GM21619 (cell line): ENCODE measurements around the gene LMO2.

Source experiments
- ATAC-seq: cut with Tn5 transposase; IDR thresholded peaks from one replicate; pipeline ENCODE4 v1.9.1; 2021; ENCODE audit not compliant: unreplicated experiment

LMO2 gene

GRCh38 chr11:33889821-33890378, 2.0 kb downstream of the LMO2 start:
- no peak for ATAC-seq

GRCh38 chr11:33889296-33889695, 2.6 kb downstream of the LMO2 start:
- no peak for ATAC-seq

GRCh38 chr11:33887886-33888285, 4.0 kb downstream of the LMO2 start:
- no peak for ATAC-seq

DNA sequence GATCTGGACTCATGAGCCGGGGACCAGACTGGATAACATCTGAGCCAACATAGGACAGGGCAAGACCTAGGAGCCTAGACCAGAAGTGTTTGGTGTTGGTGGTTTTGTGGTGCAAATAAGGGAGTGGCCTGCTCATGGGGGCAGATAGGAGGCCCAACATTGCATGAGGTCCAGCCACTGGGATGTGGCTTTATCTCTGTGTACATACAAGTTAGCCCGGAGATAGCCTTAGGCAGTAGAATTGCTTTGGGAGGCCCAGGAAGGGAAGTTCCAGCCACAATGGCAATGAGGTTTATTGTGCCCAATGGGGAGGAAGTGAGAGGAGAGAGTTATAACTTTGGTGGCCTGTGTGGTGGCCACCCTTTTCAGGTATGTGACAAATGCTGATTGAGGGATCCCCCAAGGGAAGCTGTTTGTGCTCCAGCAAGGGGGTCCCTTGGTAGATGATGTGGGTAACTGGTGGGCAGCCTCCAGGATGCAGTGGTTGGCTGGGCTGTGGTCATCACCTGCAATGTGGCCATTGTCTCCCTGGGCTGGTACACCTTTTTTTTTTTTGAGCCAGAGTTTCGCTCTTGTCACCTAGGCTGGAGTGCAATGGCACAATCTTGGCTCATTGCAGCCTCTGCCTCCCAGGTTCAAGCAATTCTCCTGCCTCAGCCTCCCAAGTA, 6.4 kb downstream of the LMO2 start:
- no peak for ATAC-seq

DNA sequence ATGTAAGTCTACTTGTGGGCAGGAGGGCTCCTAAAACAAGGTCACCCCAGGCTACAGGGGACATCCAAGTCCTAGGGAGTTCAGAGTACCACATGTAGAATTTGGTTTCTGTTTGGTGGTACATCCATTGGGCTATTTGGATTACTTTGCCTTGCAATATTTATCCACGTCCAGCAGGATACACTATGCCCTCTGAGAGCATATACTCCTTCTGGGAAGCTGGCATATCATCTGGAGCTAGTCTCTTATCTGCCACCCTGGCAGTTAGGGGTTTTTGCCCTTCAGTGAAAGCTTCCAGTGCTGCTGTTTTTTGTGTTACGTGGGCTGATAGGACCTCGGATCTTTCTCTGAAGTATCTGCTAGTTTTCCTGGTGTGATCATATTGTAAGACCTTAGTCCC, 7.3 kb downstream of the LMO2 start:
- ATAC-seq, result no peak

GRCh38 chr11:33884035-33884434, 7.8 kb downstream of the LMO2 start:
- no peak for ATAC-seq

DNA sequence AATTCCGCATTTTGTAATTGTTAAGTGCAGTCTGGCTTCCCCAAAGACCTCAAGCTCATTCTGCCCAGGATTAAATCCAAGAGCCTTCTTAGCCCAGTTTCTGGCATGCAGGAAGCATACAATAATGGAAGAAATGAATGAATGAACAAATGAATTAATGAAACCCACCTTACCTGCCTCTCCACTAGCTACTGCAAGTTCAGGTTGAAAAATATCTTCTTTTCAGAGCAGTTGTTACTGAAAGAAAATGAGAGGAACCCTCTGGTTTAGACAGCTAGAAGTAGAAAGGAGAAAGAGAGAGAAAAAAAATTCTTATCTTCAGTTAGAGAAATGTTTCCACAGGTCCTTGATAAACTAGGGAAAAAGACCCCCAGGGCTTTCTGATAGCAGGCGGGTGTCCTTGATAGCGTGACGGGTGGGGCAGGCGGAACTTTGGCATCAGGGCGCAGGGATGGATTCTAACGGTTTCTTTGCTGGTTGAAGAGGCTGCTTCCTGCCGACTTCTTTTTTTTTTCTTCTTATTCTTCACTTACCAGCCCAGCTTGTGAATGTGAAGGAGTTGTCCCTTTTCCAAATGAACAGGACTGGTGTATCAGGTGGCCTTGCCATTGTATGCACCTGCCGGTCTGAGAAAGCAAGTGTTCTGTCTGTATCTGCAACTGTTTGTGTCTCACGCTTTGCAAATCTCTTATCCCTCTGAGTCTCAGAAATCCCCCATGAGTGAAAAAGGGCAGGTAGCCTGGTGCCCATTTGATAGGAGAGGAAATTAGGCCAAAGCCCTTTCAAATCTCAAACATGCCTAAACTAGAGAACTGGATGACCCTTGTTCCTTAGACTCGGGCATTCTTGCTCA, 10.0 kb downstream of the LMO2 start:
- ATAC-seq, result no peak

- ATAC-seq, result no peak
Measured at GRCh38 chr11:33880979-33881378, 10.9 kb downstream of the LMO2 start.

DNA sequence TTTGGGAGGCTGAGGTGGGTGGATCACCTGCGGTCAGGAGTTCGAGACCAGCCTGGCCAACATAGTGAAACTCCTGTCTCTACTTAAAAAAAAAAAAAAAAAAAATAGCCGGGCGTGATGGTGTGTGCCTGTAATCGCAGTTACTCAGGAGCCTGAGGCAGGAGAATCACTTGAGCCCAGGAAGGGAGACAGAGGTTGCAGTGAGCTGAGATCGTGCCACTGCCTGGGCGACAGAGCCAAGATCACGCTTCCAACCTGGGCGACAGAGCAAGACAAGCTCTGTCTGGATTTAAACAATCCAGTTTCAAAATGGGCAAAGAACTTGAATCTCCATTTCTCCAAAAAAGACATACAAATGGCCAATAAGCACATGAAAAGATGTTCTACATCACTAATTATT, 12.5 kb downstream of the LMO2 start:
- ATAC-seq, result no peak

- no peak for ATAC-seq
Measured at GRCh38 chr11:33877038-33877437, 14.8 kb downstream of the LMO2 start.

DNA sequence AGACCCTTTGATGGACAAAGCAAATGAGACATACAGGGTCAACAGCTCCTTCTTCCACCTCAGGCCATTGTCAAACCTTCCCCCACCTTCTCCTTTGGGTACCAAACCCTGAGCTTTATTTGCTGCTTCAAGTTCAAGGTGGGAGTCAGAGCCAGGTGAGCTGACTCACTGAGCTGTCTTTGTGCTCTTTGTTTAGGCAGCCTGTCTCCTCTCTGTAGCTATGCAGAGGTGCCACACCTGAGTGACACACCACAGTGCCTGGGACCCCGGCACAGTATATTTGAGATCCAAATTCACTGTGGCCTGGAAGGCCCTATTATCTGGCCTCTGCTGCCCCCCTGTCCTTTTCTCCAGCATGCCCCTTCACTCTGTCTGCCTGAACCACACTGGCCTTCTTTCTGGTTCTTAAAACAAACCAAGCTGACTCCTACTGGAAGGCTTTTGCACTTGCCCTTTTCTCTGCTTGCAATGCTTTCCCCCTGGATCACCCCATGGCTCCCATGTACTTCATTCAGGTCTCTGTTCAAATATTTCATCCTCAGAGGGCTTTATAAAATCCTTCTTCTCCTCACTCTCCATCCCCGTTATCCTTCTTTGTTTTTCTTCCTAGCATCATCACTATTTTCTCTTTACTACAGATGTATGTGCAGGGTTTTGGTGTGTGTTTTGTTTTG, 16.1 kb downstream of the LMO2 start:
- ATAC-seq, result no peak

DNA sequence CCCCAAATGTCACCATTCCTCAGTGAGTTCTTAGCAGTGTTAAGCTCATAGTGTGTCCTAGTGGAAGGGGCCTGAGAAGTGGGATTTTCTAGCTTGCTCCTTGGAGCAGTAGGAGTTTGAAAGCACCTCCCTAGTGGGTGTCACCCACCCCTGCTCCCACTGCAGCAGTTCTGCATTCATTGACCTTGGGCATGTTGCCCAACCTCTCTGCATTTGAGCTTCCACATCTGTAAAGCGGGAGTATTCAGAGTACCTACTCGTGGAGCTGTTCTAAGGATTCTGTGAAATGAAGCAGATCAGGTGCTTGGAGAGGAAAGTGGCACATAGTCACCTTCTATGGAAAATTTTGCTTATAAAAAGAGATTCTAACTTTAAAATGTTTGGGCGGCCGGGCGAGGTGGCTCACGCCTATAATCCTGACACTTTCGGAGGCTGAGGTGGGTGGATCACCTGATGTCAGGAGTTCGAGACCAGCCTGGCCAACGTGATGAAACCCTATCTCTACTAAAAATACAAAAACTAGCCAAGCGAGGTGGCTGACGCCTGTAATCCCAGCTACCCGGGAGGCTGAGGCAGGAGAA, 16.9 kb downstream of the LMO2 start:
- no peak for ATAC-seq

DNA sequence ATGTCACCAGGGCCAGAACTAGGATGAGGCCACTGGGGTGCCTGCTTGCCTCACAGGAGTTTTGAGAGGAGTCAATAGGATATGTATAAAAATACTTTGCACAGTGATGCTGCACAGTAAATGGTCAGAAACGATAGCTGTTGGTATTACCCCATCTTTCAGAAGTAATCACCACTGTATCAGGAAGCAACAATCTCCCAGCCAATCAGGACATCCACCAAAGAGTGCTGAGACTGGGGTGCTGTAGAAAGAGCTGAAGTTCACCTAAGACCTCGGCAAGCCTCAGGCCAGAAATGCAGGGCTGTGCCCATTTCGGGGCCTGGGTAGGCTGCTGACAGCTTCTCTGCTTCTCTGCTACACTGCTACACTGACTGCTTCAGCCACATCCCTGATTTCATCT, 17.4 kb downstream of the LMO2 start:
- no peak for ATAC-seq

- ATAC-seq, result peak; percentile 42
Measured at GRCh38 chr11:33869481-33870422, 22.1 kb downstream of the LMO2 start.

- ATAC-seq, result peak; percentile 19
Measured at GRCh38 chr11:33868647-33869461, 23.0 kb downstream of the LMO2 start.

DNA sequence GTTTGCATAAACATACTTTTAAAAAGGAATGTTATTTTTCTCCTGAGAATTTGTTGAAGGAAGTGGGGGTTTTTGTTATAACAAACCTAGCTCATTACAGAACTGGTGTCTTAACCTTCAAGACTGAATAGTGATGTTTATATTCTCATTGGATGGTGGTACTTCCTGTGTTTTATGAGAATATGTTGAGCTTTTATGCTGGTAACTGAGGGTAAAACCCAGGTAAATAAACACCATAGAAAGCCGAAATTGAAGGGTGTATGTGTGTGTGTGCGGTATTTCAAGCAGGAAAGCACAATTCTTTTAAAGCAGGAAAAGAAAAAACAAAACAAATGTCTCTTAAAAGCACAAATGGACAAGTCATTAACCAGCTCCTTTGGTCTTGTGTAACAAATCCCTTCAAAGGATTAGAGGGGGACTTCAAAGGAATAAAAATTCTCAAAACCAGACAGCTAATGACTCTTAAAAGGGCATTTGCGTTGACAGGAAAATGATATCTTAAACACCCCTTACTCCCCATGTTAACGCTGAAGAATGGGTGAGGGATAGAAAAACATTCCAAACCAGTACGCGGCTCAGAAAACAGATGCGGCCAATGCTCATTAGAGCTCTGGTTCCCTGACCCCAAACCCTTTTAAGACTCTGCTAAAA, 23.8 kb downstream of the LMO2 start:
- no peak for ATAC-seq

DNA sequence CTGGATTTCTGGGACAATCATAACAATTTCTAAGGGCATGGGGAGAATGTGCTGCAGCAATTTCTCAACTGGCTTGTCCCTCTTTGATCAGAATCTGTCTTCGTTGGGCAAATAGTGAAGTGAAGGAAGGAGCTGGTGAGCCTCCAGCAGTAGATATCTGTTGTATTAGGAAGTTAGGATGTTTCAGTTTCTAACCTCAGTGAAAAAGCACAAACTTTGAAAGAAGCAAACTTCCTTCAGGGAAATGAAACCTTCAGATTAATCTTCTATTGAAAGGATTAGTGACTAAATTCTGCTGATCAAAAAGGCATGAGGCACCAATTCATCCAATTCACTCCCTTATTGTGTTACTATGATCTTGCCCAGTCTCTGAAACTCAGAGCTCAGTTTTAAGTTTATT, 24.3 kb downstream of the LMO2 start:
- no peak for ATAC-seq

DNA sequence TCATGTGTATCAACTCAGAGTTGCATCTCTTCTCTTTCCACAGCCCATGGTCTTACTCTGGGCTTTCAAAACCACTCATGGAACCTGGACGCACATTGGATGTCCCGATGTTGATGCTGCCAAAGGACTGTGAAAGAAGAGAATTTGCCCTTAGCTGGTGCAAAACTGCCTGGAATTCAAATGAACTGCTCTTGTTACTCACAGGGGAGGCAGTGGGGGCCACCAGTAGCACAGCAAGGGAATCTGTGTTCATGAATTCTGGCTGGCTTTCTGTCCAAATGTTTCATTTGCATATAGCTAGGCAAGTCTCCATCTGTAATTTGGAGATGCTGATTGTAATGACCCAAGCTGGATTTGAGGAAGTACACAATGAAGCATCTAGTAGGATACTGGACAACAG, 24.9 kb downstream of the LMO2 start:
- no peak for ATAC-seq

DNA sequence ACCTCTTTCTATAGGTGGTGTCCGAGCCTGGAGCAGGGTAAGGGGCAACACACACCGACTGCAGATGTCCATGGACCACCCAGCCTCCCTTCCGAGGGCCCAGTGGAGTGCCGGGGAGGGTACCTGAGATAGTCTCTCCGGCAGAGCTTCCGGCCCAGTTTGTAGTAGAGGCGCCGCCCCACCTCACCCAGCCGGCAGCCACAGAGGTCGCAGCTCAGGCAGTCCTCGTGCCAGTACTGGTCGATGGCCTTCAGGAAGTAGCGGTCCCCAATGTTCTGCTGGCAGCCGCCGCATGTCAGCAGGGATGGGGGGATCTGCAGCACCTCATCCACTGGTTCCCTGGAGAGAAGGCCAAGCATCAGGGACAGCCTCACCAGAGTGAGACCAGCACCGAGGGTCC, 27.4 kb downstream of the LMO2 start:
- no peak for ATAC-seq
